Ovary (tissue), 9 donors: Measurements from ENCODE around the gene CEP41. TPM values are rescaled to one million over a fixed set of nuclear protein-coding genes. Genes with fewer than 3 reads are reported as not detected.

Source experiments
- DNase-seq, 5 donors: peaks; one replicate each; pipeline ENCODE4 v3.0.0-alpha.2; 2019 to 2020
- H3K27ac ChIP-seq, 2 donors: fragments of 200-600 bp; one replicate each; pipeline versions ENCODE4 v1.5.1 to v1.8.0; 2019 to 2022
- H3K27me3 ChIP-seq: fragments of 200-600 bp; one replicate; pipeline ENCODE4 v1.8.0; 2022
- H3K36me3 ChIP-seq: fragments of 200-600 bp; sonication (generic); one replicate; pipeline ENCODE4 v1.5.1; 2019
- H3K4me1 ChIP-seq: one replicate; pipeline ENCODE4 v1.8.1; 2013; ENCODE audit warnings: mild to moderate bottlenecking, moderate library complexity; ENCODE audit not compliant: insufficient read depth
- H3K4me3 ChIP-seq: fragments of 200-600 bp; sonication (generic); one replicate; pipeline ENCODE4 v1.5.1; 2017
- H3K9me3 ChIP-seq, 2 donors: fragments of 200-600 bp in 1 of 2; sonication (generic) in 1 of 2; one replicate each; pipeline versions ENCODE4 v1.5.1 to v1.8.1; 2013 to 2019; ENCODE audit warnings: mild to moderate bottlenecking in 1 of 2, moderate library complexity in 1 of 2
- CTCF ChIP-seq, 3 donors: fragments of 450-650 bp in 2 of 3; fragments of 200-600 bp in 1 of 3; IDR thresholded peaks; one replicate each; pipeline versions ENCODE4 v1.5.1 to v1.8.0; 2016 to 2022; ENCODE audit warnings: antibody characterized with exemption in 3 of 3, mild to moderate bottlenecking in 1 of 3
- EP300 ChIP-seq: sonication (generic); formaldehyde crosslinking; IDR thresholded peaks from one replicate; pipeline ENCODE4 v1.6.1; 2017; ENCODE audit warnings: antibody characterized with exemption
- POLR2A ChIP-seq: fragments of 450-650 bp; IDR thresholded peaks from one replicate; pipeline ENCODE4 v1.6.1; 2017; ENCODE audit warnings: antibody characterized with exemption, mild to moderate bottlenecking, moderate library complexity
- WGBS, 3 donors: extraction: QIAGEN DNeasy Blood & Tissue Kit in 1 of 3; methylation state at CpG; one replicate each; pipeline versions ENCODE4 v1.1.5 to v1.1.7; 2013 to 2017; 5-methylcytosine and 5-hydroxymethylcytosine counted together
- intact Hi-C, 4 donors: fragments of 100-400 bp; cut with DNase I; formaldehyde crosslinking; loops; one replicate each; pipeline versions ENCODE4 v1.11.0 to v1.15.1; 2022 to 2023
- polyA plus RNA-seq, 2 donors: library from polyadenylated mRNA; stranded (reverse); fragments of 200-250 nt in 1 of 2; fragments of 350-450 nt in 1 of 2; fragmentation: Illumina TruSeq in 1 of 2; extraction: RNeasy Lipid Tissue Mini Kit (QIAGEN cat#74804) in 1 of 2; gene quantifications; one replicate each; pipeline ENCODE4 v1.2.3, GENCODE V29; 2013 to 2014
- total RNA-seq, 7 donors: library from RNA; depleted of rRNA in 2 of 7; stranded (reverse); fragments of >200 nt in 2 of 7; fragmentation: NEBNext Ultra II Directional in 3 of 7; extraction: Animal tissue kit (Norgen Biotek cat#: 25700) in 3 of 7; gene quantifications; one replicate each; pipeline versions ENCODE4 v1.1.0 to v1.2.4, GENCODE V29; 2016 to 2023
- donor health status: DM: no; HTN: no; CAD: no; lungs with moderate emphysema.
- donor health status: DM: no; HTN: no; CAD: no.
- donor health status: Bipolar disorder and iron deficiency.
- donor health status: DM: yes; HTN: yes; CAD: no.
- donor health status: DM: no; HTN: no; CAD: no.
- donor health status: DM: yes; HTN: yes; CAD: no.

Gene CEP41
- total and polyA plus RNA-seq, 9 donors: 1.8 to 21.3 (median 10.5) TPM

DNA sequence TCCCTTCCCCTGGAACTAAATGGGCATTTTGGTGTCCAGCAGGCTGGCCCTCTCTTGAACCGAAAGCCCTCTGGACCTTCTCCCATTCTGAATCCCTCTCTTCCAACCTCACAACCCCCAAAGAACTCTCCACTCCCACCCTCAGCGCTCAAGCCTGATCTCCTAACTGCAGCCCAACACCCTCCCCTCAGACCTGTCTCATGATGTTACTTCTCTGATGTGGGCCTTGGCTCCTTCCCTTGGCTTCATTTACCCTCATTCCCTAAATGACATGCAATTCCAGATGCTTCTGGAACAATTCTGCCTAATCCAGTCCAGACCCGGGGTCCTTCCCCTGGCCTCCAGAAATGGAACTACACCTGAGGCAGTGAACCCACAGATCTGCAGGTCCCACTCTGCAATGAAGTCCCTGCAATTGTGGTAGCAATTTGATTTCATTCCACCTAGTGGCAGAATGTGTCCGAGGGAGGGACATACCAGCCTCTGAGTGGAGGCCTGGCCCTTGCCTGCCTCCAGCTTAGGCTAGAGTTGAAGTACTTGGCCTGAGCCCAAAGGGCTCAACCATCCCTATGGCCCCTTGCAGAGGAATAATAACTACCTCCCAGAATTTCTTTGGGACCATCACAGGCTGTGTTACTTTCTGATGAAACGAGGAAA lies 4.1 kb upstream of the CEP41 start:
- no peak overlapping the region for H3K27ac ChIP-seq
- DNase-seq: no peak

DNA sequence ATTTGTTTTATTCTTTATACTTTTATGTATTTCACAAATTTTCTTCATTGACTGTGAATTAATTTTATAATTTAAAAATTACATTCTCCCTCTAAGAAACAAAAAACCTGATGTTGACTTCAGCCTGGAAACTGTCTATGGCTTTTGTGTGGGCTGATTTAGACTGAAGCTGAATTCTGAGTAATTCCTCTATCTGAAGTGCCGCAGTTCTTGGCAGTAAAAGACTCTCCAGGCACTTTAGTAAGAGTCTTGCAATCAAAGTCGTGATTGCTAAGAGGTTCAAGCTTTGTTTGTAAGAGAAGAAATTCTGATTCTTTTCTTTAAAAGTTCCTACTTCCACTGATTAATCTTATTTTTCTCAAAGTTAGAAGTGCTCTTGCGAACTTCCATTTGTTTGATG lies 3.4 kb upstream of the CEP41 start:
- peak in 1 of 5 donors; percentile 25 for DNase-seq
- Histone ChIP-seq H3K27me3 (no peaks in the 10 kb centered on the region), H3K4me1 (peaks cover 4% of the 10 kb centered on the region), H3K27ac (no peak overlapping the region), H3K4me3 (no peak overlapping the region), H3K36me3 (no peaks in the 10 kb centered on the region), H3K9me3 (no peaks in the 10 kb centered on the region)
- 14 to 18% (median 16%) methylated on average over 3 of the region's 3 CpGs for WGBS, 3 donors
- intact Hi-C loops: no loop called here
- TF ChIP-seq POLR2A (no peak), CTCF (IDR thresholded peaks at IDR 0.05) (no peak)

More for the DNA sequence above, 4.1 kb upstream of the CEP41 start:
- Histone ChIP-seq H3K36me3 (no peaks in the 10 kb centered on the region), H3K4me3 (no peak overlapping the region), H3K27me3 (no peaks in the 10 kb centered on the region), H3K9me3 (no peaks in the 10 kb centered on the region), H3K4me1 (peaks cover 4% of the 10 kb centered on the region)
- 65 to 78% (median 73%) methylated on average over 5 of the region's 5 CpGs for WGBS, 3 donors
- intact Hi-C loops: no loop called here
- TF ChIP-seq EP300 (no peak), CTCF (IDR thresholded peaks at IDR 0.05) (no peak), POLR2A (no peak)

GRCh38 chr7:130442601-130443000 lies 1.8 kb upstream of the CEP41 start:
- Histone ChIP-seq H3K9me3 (no peaks in the 10 kb centered on the region), H3K36me3 (no peaks in the 10 kb centered on the region), H3K4me3 (no peak overlapping the region), H3K4me1 (peaks cover 4% of the 10 kb centered on the region), H3K27me3 (no peaks in the 10 kb centered on the region), H3K27ac (no peak overlapping the region)
- DNase-seq: no peak
- WGBS, 3 donors: 77 to 91% (median 91%) methylated on average over 7 of the region's 7 CpGs
- intact Hi-C loops: no loop called here
- TF ChIP-seq EP300: no peak
- no peak for TF ChIP-seq CTCF (IDR thresholded peaks at IDR 0.05)
- TF ChIP-seq POLR2A: no peak

- DNase-seq: peak in 1 of 5 donors; percentile 30
- intact Hi-C loops: no loop called here
- peak overlapping the region; percentile 79 for H3K4me3 ChIP-seq
These were observed 623 bp upstream of the CEP41 start for GRCh38 chr7:130441408-130441869.

More at GRCh38 chr7:130441408-130441869, 623 bp upstream of the CEP41 start:
- no peaks in the 10 kb centered on the region for H3K36me3 ChIP-seq
- 14 to 26% (median 19%) methylated on average over 9 of the region's 9 CpGs for WGBS, 3 donors
- no peaks in the 10 kb centered on the region for H3K27me3 ChIP-seq
- TF ChIP-seq CTCF (IDR thresholded peaks at IDR 0.05): no peak
- no peak for TF ChIP-seq POLR2A
- TF ChIP-seq EP300: no peak
- H3K9me3 ChIP-seq: no peaks in the 10 kb centered on the region
- H3K4me1 ChIP-seq: peaks cover 4% of the 10 kb centered on the region
- H3K27ac ChIP-seq: peak overlapping the region in 1 of 2 donors; percentile 72
